Spleen (tissue), 11 donors: ENCODE data around the gene FNDC5. TPM values are rescaled to one million over a fixed set of nuclear protein-coding genes. Genes with fewer than 3 reads are reported as not detected.

Experiments
- DNase-seq: peaks from one replicate; pipeline ENCODE4 v3.0.0-alpha.2; 2020
- H3K27ac ChIP-seq, 8 donors: fragments of 200-600 bp; sonication (generic) in 7 of 8; 1 replicate in 4 of 8; 2 replicates in 4 of 8; pipeline versions ENCODE4 v1.5.0 to v1.8.0; 2016 to 2021; ENCODE audit warnings: inconsistent platforms in 4 of 8, mild to moderate bottlenecking in 4 of 8, moderate library complexity in 1 of 8
- H3K27me3 ChIP-seq, 7 donors: fragments of 200-600 bp; sonication (generic) in 6 of 7; replicated peaks in 1 of 7; 1 replicate in 4 of 7; 2 replicates in 3 of 7; pipeline versions ENCODE4 v1.5.0 to v1.8.0; 2016 to 2021; ENCODE audit warnings: inconsistent platforms in 3 of 7, mild to moderate bottlenecking in 1 of 7
- H3K36me3 ChIP-seq, 6 donors: fragments of 200-600 bp; sonication (generic) in 5 of 6; 1 replicate in 4 of 6; 2 replicates in 2 of 6; pipeline versions ENCODE4 v1.5.0 to v1.8.0; 2016 to 2021; ENCODE audit warnings: inconsistent platforms in 2 of 6
- H3K4me1 ChIP-seq, 6 donors: fragments of 200-600 bp; sonication (generic) in 5 of 6; 1 replicate in 3 of 6; 2 replicates in 3 of 6; pipeline versions ENCODE4 v1.5.0 to v1.8.0; 2016 to 2021; ENCODE audit warnings: inconsistent platforms in 3 of 6
- H3K4me3 ChIP-seq, 8 donors: fragments of 200-600 bp; sonication (generic) in 7 of 8; 1 replicate in 4 of 8; 2 replicates in 4 of 8; pipeline versions ENCODE4 v1.5.0 to v1.8.0; 2016 to 2021; ENCODE audit warnings: inconsistent platforms in 4 of 8, mild to moderate bottlenecking in 4 of 8, moderate library complexity in 2 of 8
- H3K9me3 ChIP-seq, 8 donors: fragments of 200-600 bp; sonication (generic) in 7 of 8; 1 replicate in 4 of 8; 2 replicates in 4 of 8; pipeline versions ENCODE4 v1.5.0 to v1.8.0; 2016 to 2021; ENCODE audit warnings: inconsistent platforms in 4 of 8
- POLR2A ChIP-seq, 3 donors: fragments of 450-650 bp; IDR thresholded peaks; one replicate each; pipeline ENCODE4 v1.5.1; 2017; ENCODE audit warnings: antibody characterized with exemption in 3 of 3, mild to moderate bottlenecking in 1 of 3
- POLR2AphosphoS5 ChIP-seq, 3 donors: sonication (generic); formaldehyde crosslinking; IDR thresholded peaks; one replicate each; pipeline ENCODE4 v1.5.1; 2017; ENCODE audit warnings: antibody characterized with exemption in 3 of 3
- WGBS, 5 donors: extraction: QIAGEN DNeasy Blood & Tissue Kit in 3 of 5; methylation state at CpG; one replicate each; pipeline versions ENCODE4 v1.1.5 to v1.1.7; 2013 to 2018; 5-methylcytosine and 5-hydroxymethylcytosine counted together
- intact Hi-C: fragments of 100-400 bp; cut with DNase I; formaldehyde crosslinking; loops from one replicate; pipeline ENCODE4 v1.15.0; 2023; ENCODE audit warnings: low total_unique reads
- polyA plus RNA-seq, 3 donors: library from polyadenylated mRNA; stranded (reverse); fragments of 200-250 nt; gene quantifications; one replicate each; pipeline ENCODE4 v1.2.1, GENCODE V29; 2013
- total RNA-seq, 7 donors: library from RNA; depleted of rRNA in 3 of 7; stranded (reverse); fragments of >200 nt in 3 of 7; fragmentation: NEBNext Ultra II Directional in 4 of 7; extraction: Animal tissue kit (Norgen Biotek cat#: 25700) in 4 of 7; gene quantifications; one replicate each; pipeline versions ENCODE4 v1.1.0 to v1.2.1, GENCODE V29; 2016 to 2021
- TF ChIP-seq, protein P1 (sequence below), 11 experiments: fragments of 200-600 bp in 7 of 11; fragments of 450-650 bp in 4 of 11; sonication (generic) in 4 of 11; IDR thresholded peaks in 8 of 11; conservative IDR thresholded peaks in 3 of 11; 1 replicate in 7 of 11; 2 replicates in 4 of 11; pipeline versions ENCODE4 v1.4.0 to v1.8.0; 2016 to 2021; ENCODE audit warnings: antibody characterized with exemption in 11 of 11, inconsistent platforms in 4 of 11, mild to moderate bottlenecking in 1 of 11
- donor health status: healthy with polysubstance abuse.
- donor health status: DM: no; HTN: no; CAD: no; lungs with moderate emphysema.
- donor health status: DM: no; HTN: no; CAD: no.
- donor health status: Bipolar disorder and iron deficiency.
- donor health status: healthy.
- donor health status: DM: no; HTN: no; CAD: no.
- donor health status: DM: yes; HTN: yes; CAD: no.

FNDC5 gene
- total and polyA plus RNA-seq, 10 donors, result 0.30 TPM; not detected in 8

DNA sequence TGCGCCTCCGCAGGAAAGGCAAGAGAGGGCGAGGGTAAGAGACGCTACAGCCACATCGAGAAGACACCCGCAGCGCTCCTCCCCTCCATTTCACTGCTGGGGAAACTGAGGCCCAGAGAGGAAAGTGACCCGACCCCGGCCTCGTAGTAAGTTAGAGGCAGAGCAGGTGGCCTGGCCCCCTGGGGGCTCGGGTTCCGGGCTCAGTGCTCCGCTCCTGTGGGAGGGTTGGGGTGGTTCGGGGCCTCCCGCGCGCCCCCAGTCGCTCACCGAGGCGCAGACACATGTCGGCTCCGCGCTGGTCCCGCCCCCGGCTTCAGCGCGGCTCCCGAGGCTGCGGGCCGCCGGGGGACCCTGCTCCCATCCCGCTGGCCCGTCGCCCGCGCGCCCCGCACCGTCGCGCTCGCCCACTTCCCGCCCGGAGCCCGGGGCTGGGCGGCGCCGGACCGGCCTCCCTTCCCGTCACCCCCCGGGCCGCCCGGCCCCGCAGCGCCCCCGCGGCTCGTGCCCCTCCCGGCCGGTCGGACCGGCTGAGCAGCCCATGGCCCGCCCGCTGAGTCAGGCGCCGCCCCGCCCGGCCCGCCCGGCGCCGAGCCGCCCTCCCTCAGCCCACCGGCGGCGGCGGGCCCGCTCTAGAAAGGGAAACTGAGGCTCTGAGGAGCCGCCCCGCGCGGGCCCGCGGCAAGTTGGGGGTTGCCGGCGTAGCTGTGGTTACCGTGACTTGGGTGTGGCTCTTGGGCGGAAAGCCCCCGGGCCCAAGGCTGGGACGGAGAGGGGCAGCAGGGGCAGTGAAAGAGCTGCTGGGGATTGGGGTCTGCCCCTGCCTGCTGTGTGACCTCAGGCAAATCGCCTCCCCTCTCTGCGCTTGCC, 30.5 kb upstream of the FNDC5 start, which contains the start of gene TMEM54:
Gene TMEM54 (minus strand): TSS at position 434 of the 867 bp plus-strand sequence. CDS start 151 bp downstream, at position 283.
- no peaks in the 10 kb centered on the region for H3K36me3 ChIP-seq
- DNase-seq, result peak; percentile 72
- TF ChIP-seq POLR2AphosphoS5 (IDR thresholded peaks at IDR 0.05) (no peak), POLR2A (IDR thresholded peaks at IDR 0.05) (no peak)
- TF ChIP-seq, protein P1, sequence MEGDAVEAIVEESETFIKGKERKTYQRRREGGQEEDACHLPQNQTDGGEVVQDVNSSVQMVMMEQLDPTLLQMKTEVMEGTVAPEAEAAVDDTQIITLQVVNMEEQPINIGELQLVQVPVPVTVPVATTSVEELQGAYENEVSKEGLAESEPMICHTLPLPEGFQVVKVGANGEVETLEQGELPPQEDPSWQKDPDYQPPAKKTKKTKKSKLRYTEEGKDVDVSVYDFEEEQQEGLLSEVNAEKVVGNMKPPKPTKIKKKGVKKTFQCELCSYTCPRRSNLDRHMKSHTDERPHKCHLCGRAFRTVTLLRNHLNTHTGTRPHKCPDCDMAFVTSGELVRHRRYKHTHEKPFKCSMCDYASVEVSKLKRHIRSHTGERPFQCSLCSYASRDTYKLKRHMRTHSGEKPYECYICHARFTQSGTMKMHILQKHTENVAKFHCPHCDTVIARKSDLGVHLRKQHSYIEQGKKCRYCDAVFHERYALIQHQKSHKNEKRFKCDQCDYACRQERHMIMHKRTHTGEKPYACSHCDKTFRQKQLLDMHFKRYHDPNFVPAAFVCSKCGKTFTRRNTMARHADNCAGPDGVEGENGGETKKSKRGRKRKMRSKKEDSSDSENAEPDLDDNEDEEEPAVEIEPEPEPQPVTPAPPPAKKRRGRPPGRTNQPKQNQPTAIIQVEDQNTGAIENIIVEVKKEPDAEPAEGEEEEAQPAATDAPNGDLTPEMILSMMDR (IDR thresholded peaks at IDR 0.05 in 8 of 11, conservative IDR thresholded peaks at IDR 0.05 in 3 of 11), result no peak
- intact Hi-C loops, result no loop called here
- no peaks in the 10 kb centered on the region for H3K9me3 ChIP-seq
- H3K4me1 ChIP-seq, result peaks cover 5 to 17% (median 12%) of the 10 kb centered on the region in 6 donors
- H3K4me3 ChIP-seq, result peak within 1 kb of the TSS; percentile 41 to 77 (median 47)
- H3K27ac ChIP-seq, result peak within 1 kb of the TSS in 3 of 8 donors; percentile 11 to 49 (median 37)
- H3K27me3 ChIP-seq, result peaks cover 0 to 50% (median 22%) of the 10 kb centered on the region in 7 donors
- 1 to 2% (median 1%) methylated on average over 20 to 92 of the region's 92 CpGs for WGBS, 5 donors

DNA sequence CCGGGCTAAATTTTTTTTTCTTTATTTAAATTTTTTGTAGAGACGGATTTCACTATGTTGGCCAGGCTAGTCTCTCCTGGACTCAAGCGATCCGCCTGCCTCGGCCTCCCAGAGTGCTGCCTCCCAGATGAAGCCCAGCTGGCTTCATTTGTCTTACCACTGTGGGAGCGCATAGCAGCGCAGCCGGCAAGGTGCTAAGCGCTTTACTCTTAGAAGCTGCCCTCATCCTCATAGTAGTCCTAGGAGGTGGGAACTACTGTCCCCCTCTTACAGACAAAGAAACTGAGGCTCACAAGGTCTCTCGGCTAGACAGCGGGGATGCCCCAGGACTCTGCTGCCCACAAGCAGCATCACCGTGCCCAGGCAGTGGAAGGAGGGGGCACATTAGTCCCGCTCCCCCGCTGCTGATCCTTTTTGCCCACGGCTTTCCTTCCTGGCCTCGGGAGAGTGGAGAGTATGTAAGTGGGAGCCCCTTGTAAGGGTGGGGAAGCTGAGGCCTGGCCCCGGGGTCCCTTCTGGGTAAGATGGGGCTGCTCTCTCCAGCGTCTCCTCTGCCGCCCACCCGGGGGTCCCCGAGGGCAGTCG, 29.8 kb upstream of the FNDC5 start:
- DNase-seq, result peak; percentile 37
- intact Hi-C loops, result no loop called here
- H3K36me3 ChIP-seq, result no peaks in the 10 kb centered on the region
- no peaks in the 10 kb centered on the region for H3K9me3 ChIP-seq
- H3K27ac ChIP-seq, result peak overlapping the region in 1 of 8 donors; percentile 49
- peak overlapping the region; percentile 41 to 77 (median 47) for H3K4me3 ChIP-seq
- peaks cover 5 to 17% (median 12%) of the 10 kb centered on the region in 6 donors for H3K4me1 ChIP-seq
- TF ChIP-seq POLR2A (IDR thresholded peaks at IDR 0.05) (no peak), POLR2AphosphoS5 (IDR thresholded peaks at IDR 0.05) (no peak)
- TF ChIP-seq, protein P1 (IDR thresholded peaks at IDR 0.05 in 8 of 11, conservative IDR thresholded peaks at IDR 0.05 in 3 of 11), result no peak
- 25 to 43% (median 28%) methylated on average over 16 to 22 of the region's 22 CpGs for WGBS, 5 donors
- peaks cover 0 to 50% (median 22%) of the 10 kb centered on the region in 7 donors for H3K27me3 ChIP-seq

DNA sequence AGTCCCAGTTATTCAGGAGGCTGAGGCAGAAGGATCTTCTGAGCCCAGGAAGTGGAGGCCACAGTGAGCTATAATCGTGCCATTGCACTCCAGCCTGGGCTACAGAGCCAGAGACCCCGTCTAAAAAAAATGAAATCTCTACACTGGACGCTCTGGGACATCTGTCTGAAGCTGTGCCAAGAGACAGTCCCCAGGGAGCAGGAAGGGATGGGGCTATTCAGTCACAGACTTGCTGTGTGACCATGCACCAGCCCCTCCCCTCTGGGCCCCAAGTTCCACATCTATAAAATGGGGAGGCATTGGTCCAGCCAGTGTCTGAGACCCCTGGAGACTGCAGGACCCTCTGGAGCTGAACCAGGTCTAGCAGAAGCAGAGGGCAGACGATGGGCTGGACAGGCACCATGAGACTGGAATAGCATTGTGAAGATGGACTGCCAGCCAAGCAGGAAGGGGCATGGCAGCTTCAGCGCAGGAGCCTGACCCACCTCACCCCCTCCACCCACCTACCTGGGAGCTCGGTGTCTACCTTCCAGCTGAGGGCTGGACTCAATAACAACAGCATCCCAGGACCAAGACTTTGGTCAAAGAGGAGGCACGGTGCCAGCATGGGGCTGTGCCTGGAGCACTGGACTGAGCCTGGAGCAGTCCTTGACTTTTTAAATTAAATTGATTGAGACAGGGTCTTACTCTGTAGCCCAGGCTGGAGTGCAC, 29.0 kb upstream of the FNDC5 start:
- H3K4me1 ChIP-seq, result peaks cover 5 to 17% (median 12%) of the 10 kb centered on the region in 6 donors
- intact Hi-C loops, result no loop called here
- peak; percentile 39 for DNase-seq
- H3K27me3 ChIP-seq, result peaks cover 0 to 55% (median 22%) of the 10 kb centered on the region in 7 donors
- no peaks in the 10 kb centered on the region for H3K36me3 ChIP-seq
- TF ChIP-seq, protein P1 (IDR thresholded peaks at IDR 0.05 in 8 of 11, conservative IDR thresholded peaks at IDR 0.05 in 3 of 11), result no peak
- TF ChIP-seq POLR2A (IDR thresholded peaks at IDR 0.05), result no peak
- TF ChIP-seq POLR2AphosphoS5 (IDR thresholded peaks at IDR 0.05), result no peak
- 62 to 86% (median 79%) methylated on average over 6 to 7 of the region's 7 CpGs for WGBS, 5 donors
- H3K9me3 ChIP-seq, result no peaks in the 10 kb centered on the region
- H3K27ac ChIP-seq, result no peak overlapping the region
- H3K4me3 ChIP-seq, result no peak overlapping the region
